Measurements from ENCODE around the gene CDC5L. TPM values are rescaled to one million over a fixed set of nuclear protein-coding genes. Genes with fewer than 3 reads are reported as not detected.
"Not testable (repeated sequence)": the region's sequence is repeated elsewhere in the genome, so short reads cannot be mapped to it uniquely, and the experiment has no call there.

The CDC5L gene
- total RNA-seq, 1 donor from 2014 or later: 18.3 TPM

- no peak for TF ChIP-seq CTCF (IDR thresholded peaks at IDR 0.05)
- peaks cover 33% of the 10 kb centered on the region for H3K36me3 ChIP-seq
- H3K27me3 ChIP-seq (ENCODE audit: low read depth): no peaks in the 10 kb centered on the region
- H3K9me3 ChIP-seq: peaks cover 19% of the 10 kb centered on the region
- no peaks in the 10 kb centered on the region for H3K4me1 ChIP-seq
- H3K27ac ChIP-seq: no peak overlapping the region
- no peak for ATAC-seq
- no peak for DNase-seq
- intact Hi-C loops (cut with DNase I): no loop called here
- H3K4me3 ChIP-seq: no peak overlapping the region
Measured at GRCh38 chr6:44442833-44443444, 55.4 kb downstream of the CDC5L start.

- intact Hi-C loops (cut with DNase I): no loop called here
- peaks cover 19% of the 10 kb centered on the region for H3K9me3 ChIP-seq
- ATAC-seq (no peak), DNase-seq (no peak)
- H3K27me3 ChIP-seq (ENCODE audit: low read depth): no peaks in the 10 kb centered on the region
- TF ChIP-seq CTCF (IDR thresholded peaks at IDR 0.05): no peak
- no peak overlapping the region for H3K27ac ChIP-seq
- H3K36me3 ChIP-seq: peaks cover 48% of the 10 kb centered on the region
- H3K4me3 ChIP-seq: no peak overlapping the region
- H3K4me1 ChIP-seq: no peaks in the 10 kb centered on the region
Measured at GRCh38 chr6:44444853-44445252, 57.3 kb downstream of the CDC5L start.

GRCh38 chr6:44446626-44447300, 59.3 kb downstream of the CDC5L start:
- H3K4me3 ChIP-seq: no peak overlapping the region
- peaks cover 18% of the 10 kb centered on the region for H3K9me3 ChIP-seq
- peaks cover 51% of the 10 kb centered on the region for H3K36me3 ChIP-seq
- H3K4me1 ChIP-seq: no peaks in the 10 kb centered on the region
- intact Hi-C loops (cut with DNase I): no loop called here
- H3K27ac ChIP-seq: no peak overlapping the region
- no peaks in the 10 kb centered on the region for H3K27me3 ChIP-seq (ENCODE audit: low read depth)
- TF ChIP-seq CTCF (IDR thresholded peaks at IDR 0.05): no peak
- DNase-seq (no peak), ATAC-seq (peak in 1 of 2 donors; percentile 90)

GRCh38 chr6:44449181-44449580, 61.7 kb downstream of the CDC5L start:
- H3K27ac ChIP-seq; intact Hi-C loops (cut with DNase I); H3K4me1 ChIP-seq; ATAC-seq; DNase-seq; H3K27me3 ChIP-seq (ENCODE audit: low read depth); H3K4me3 ChIP-seq; H3K9me3 ChIP-seq: not testable (repeated sequence)
- H3K36me3 ChIP-seq: peaks cover 59% of the 10 kb centered on the region

GRCh38 chr6:44451803-44452695, 64.5 kb downstream of the CDC5L start:
- no peak overlapping the region for H3K27ac ChIP-seq
- H3K36me3 ChIP-seq: peaks cover 35% of the 10 kb centered on the region
- DNase-seq (no peak), ATAC-seq (no peak)
- H3K4me3 ChIP-seq: no peak overlapping the region
- TF ChIP-seq CTCF (IDR thresholded peaks at IDR 0.05): no peak
- no peaks in the 10 kb centered on the region for H3K27me3 ChIP-seq (ENCODE audit: low read depth)
- no peaks in the 10 kb centered on the region for H3K9me3 ChIP-seq
- peaks cover 10% of the 10 kb centered on the region for H3K4me1 ChIP-seq
- intact Hi-C loops (cut with DNase I): no loop called here

Data from lower lobe of right lung (tissue), 2 donors.